GM12878 (cell line): Measurements from ENCODE around the gene UQCRC1. TPM values are rescaled to one million over a fixed set of nuclear protein-coding genes. Genes with fewer than 3 reads are reported as not detected.

Experiments used
- ATAC-seq: fragments of 200-7000 bp; cut with Tn5 transposase; 3 replicates; pipeline ENCODE4 v1.9.1; 2020; ENCODE audit warnings: mild to moderate bottlenecking, moderate library complexity
- BruUV-seq: library from RNA; stranded (reverse); fragments of 400-500 nt; replicated peaks from 2 replicates; lab custom pipeline; 2021; lab: Mats Ljungman, UMichigan
- CTCF ChIA-PET: fragments of 300-600 bp; sonication (Branson Sonifier 250); formaldehyde crosslinking; extraction: SDS; loops from one replicate; lab custom pipeline; 2021; ENCODE audit warnings: inconsistent platforms; lab: Yijun Ruan, JAX
- POLR2A ChIA-PET: fragments of 350-600 bp; formaldehyde crosslinking; extraction: SDS; loops from one replicate; lab custom pipeline; 2021; ENCODE audit warnings: inconsistent platforms; lab: Charles Lee
- RAD21 ChIA-PET: fragments of 300-600 bp; sonication (Branson Sonifier 250); formaldehyde crosslinking; loops from one replicate; lab custom pipeline; 2023; ENCODE audit warnings: antibody characterized with exemption; ENCODE audit not compliant: unreplicated experiment; lab: Charles Lee
- SMC1A ChIA-PET: fragments of 300-600 bp; sonication (Branson Sonifier 250); formaldehyde crosslinking; loops from one replicate; lab custom pipeline; 2023; ENCODE audit not compliant: unreplicated experiment, uncharacterized antibody; lab: Charles Lee
- DNase-seq: peaks from one replicate; pipeline ENCODE4 v3.0.0-alpha.2; 2011; ENCODE audit warnings: low read depth, low spot score
- FAIRE-seq: peaks from 3 replicates; lab custom pipeline; 2011; peaks lifted over from hg19 to GRCh38; lab: Jason Lieb, UNC
- H2AFZ ChIP-seq: 2 replicates; pipeline ENCODE4 v1.6.0; 2011; ENCODE audit warnings: low read depth, low read length, control low read depth; ENCODE audit not compliant: control insufficient read depth
- H3K27ac ChIP-seq: 2 replicates; pipeline ENCODE4 v1.5.1; 2011; ENCODE audit warnings: control low read depth; ENCODE audit not compliant: control insufficient read depth, insufficient read depth
- H3K27me3 ChIP-seq, 2 experiments: replicated peaks in 1 of 2; 2 replicates each; pipeline versions ENCODE4 v1.6.0 to v1.6.1; 2011; ENCODE audit warnings: low read length in 1 of 2; ENCODE audit not compliant: control insufficient read depth in 2 of 2, insufficient read depth in 2 of 2
- H3K36me3 ChIP-seq, 2 experiments: 2 replicates each; pipeline ENCODE4 v1.5.1; 2011; ENCODE audit warnings: low read length in 1 of 2; ENCODE audit not compliant: control insufficient read depth in 2 of 2, insufficient read depth in 2 of 2
- H3K4me1 ChIP-seq: 2 replicates; pipeline ENCODE4 v1.6.1; 2011; ENCODE audit warnings: mild to moderate bottlenecking, low read length, moderate library complexity, mixed read lengths; ENCODE audit not compliant: control insufficient read depth, insufficient read depth
- H3K4me2 ChIP-seq: 2 replicates; pipeline ENCODE4 v1.6.0; 2011; ENCODE audit warnings: control low read depth; ENCODE audit not compliant: control insufficient read depth, insufficient read depth
- H3K4me3 ChIP-seq: fragments of 200-600 bp; sonication (generic); 2 replicates; pipeline ENCODE4 v1.5.1; 2016
- H3K79me2 ChIP-seq: 2 replicates; pipeline ENCODE4 v1.6.0; 2011; ENCODE audit warnings: low read length; ENCODE audit not compliant: control insufficient read depth, insufficient read depth
- H3K9ac ChIP-seq: 2 replicates; pipeline ENCODE4 v1.8.0; 2011; ENCODE audit warnings: low read length, control low read depth, mixed read lengths; ENCODE audit not compliant: control insufficient read depth, insufficient read depth
- H3K9me3 ChIP-seq: replicated peaks from 3 replicates; pipeline ENCODE4 v1.5.1; 2011; ENCODE audit warnings: mild to moderate bottlenecking, low read length; ENCODE audit not compliant: control insufficient read depth, insufficient read depth
- H4K20me1 ChIP-seq: 2 replicates; pipeline ENCODE4 v1.6.0; 2011; ENCODE audit not compliant: control insufficient read depth, insufficient read depth
- ASH2L ChIP-seq: fragments of 300-600, 200-600 bp; sonication (generic); IDR thresholded peaks from 2 replicates; pipeline ENCODE4 v1.6.1; 2017; ENCODE audit warnings: low read depth, mild to moderate bottlenecking, borderline replicate concordance
- ETV6 ChIP-seq, 2 experiments: fragments of 450-650 bp in 1 of 2; IDR thresholded peaks in 1 of 2; conservative IDR thresholded peaks in 1 of 2; 2 replicates each; pipeline ENCODE4 v1.6.1; 2014; ENCODE audit warnings: antibody characterized with exemption in 1 of 2, borderline replicate concordance in 1 of 2, low read depth in 1 of 2, mild to moderate bottlenecking in 1 of 2, moderate library complexity in 1 of 2
- GABPA ChIP-seq: IDR thresholded peaks from 2 replicates; pipeline ENCODE4 v1.6.1; 2014; ENCODE audit warnings: antibody characterized with exemption, low read depth, mild to moderate bottlenecking, inconsistent platforms
- IRF4 ChIP-seq: IDR thresholded peaks from 2 replicates; pipeline ENCODE4 v1.6.1; 2011; ENCODE audit warnings: low read depth, low read length
- NFIC ChIP-seq: IDR thresholded peaks from 2 replicates; pipeline ENCODE4 v1.6.1; 2012; ENCODE audit warnings: low read depth, mild to moderate bottlenecking, inconsistent platforms, low read length, moderate library complexity
- PML ChIP-seq: IDR thresholded peaks from 2 replicates; pipeline ENCODE4 v1.6.1; 2012; ENCODE audit warnings: low read length, inconsistent platforms
- POU2F2 ChIP-seq: IDR thresholded peaks from 3 replicates; pipeline ENCODE4 v1.6.1; 2011; ENCODE audit warnings: low read depth, mild to moderate bottlenecking, low read length, borderline replicate concordance
- TARDBP ChIP-seq: IDR thresholded peaks from 2 replicates; pipeline ENCODE4 v1.6.1; 2016; ENCODE audit warnings: borderline replicate concordance
- ZNF207 ChIP-seq: fragments of 450-650 bp; IDR thresholded peaks from 2 replicates; pipeline ENCODE4 v1.6.1; 2014; ENCODE audit warnings: antibody characterized with exemption, mild to moderate bottlenecking, borderline replicate concordance
- ZNF274 ChIP-seq: IDR thresholded peaks from one replicate; pipeline ENCODE4 v1.8.0; 2011; ENCODE audit not compliant: insufficient read length, insufficient read depth
- ZNF687 ChIP-seq: fragments of 450-650 bp; IDR thresholded peaks from 2 replicates; pipeline ENCODE4 v1.6.1; 2017; ENCODE audit warnings: mild to moderate bottlenecking, moderate library complexity
- ZZZ3 ChIP-seq: IDR thresholded peaks from 2 replicates; pipeline ENCODE4 v1.6.1; 2011; ENCODE audit warnings: low read depth; ENCODE audit not compliant: control insufficient read depth, insufficient read length
- WGBS: methylation state at CpG from one replicate; pipeline ENCODE4 v1.1.6; 2016; ENCODE audit warnings: low lambda C conversion rate; ENCODE audit not compliant: insufficient replicate concordance, insufficient coverage; ENCODE audit errors: missing lambda C conversion rate; 5-methylcytosine and 5-hydroxymethylcytosine counted together
- in situ Hi-C: fragments of 300-500 bp; cut with MboI; formaldehyde crosslinking; loops from 9 replicates; pipeline ENCODE4 v1.14.3; 2018; ENCODE audit warnings: mixed read lengths
- intact Hi-C: fragments of 100-400 bp; cut with micrococcal nuclease; formaldehyde crosslinking; loops from one replicate; pipeline ENCODE4 v1.14.2; 2022; ENCODE audit not compliant: unreplicated experiment
- polyA plus RNA-seq, 11 experiments: library from polyadenylated mRNA; depleted of rRNA in 4 of 11; unstranded in 6 of 11; stranded (reverse) in 5 of 11; fragments of >200 nt; fragmentation: Nextera tagmentation in 4 of 11; fragmentation: Illumina TruSeq in 1 of 11; extraction: Ambion mirVana in 4 of 11; extraction: Trizol in 1 of 11; gene quantifications; 1 replicate in 1 of 11; 2 replicates in 10 of 11; pipeline versions ENCODE4 v1.2.1 to v1.2.3, GENCODE V29; 2011 to 2016; ENCODE audit warnings: inconsistent platforms in 2 of 11, missing spikeins in 2 of 11, low read depth in 1 of 11
- total RNA-seq, 4 experiments: library from RNA; depleted of rRNA in 3 of 4; stranded (reverse); fragments of >200 nt in 3 of 4; fragmentation: Illumina TruSeq in 1 of 4; extraction: Trizol in 1 of 4; gene quantifications; 2 replicates each; pipeline versions ENCODE4 v1.2.1 to v1.2.3, GENCODE V29; 2013 to 2021
- TF ChIP-seq, protein P1 (sequence below): fragments of 450-650 bp; IDR thresholded peaks from 2 replicates; pipeline ENCODE4 v1.6.1; 2017; ENCODE audit warnings: borderline replicate concordance

Gene UQCRC1
- total and polyA plus RNA-seq, 10 of the 15 experiments (the other 5 are each of a cell fraction or from before 2014, with no cell fraction given) = 116 to 426 (median 228) TPM

GRCh38 chr3:48573973-48574585 is 35.4 kb downstream of the UQCRC1 start:
- Histone ChIP-seq H3K9ac (no peak overlapping the region), H3K36me3 (no peaks in the 10 kb centered on the region), H4K20me1 (no peaks in the 10 kb centered on the region), H3K79me2 (no peaks in the 10 kb centered on the region), H3K4me3 (no peak overlapping the region), H3K9me3 (no peaks in the 10 kb centered on the region), H3K4me2 (no peak overlapping the region), H2AFZ (no peak overlapping the region)
- no TSS peak for BruUV-seq
- DNase-seq (no peak), FAIRE-seq (no peak), ATAC-seq (no peak)
- ChIA-PET CTCF (no interaction called here), SMC1A (no interaction called here)
- in situ Hi-C loops (no loop called here), intact Hi-C loops (no loop called here)
- 55% methylated on average over 10 of the region's 10 CpGs for WGBS
- TF ChIP-seq ETV6 (conservative IDR thresholded peaks at IDR 0.05 in 1 of 2, IDR thresholded peaks at IDR 0.05 in 1 of 2; ENCODE audit: borderline replicate concordance in 1 of 2, low read depth in 1 of 2) = no peak
- no peak for TF ChIP-seq ASH2L
- no peak for TF ChIP-seq ZNF207
- TF ChIP-seq IRF4 = no peak
- TF ChIP-seq TARDBP = no peak
- TF ChIP-seq PML = no peak
- TF ChIP-seq ZNF687 = no peak
- TF ChIP-seq GABPA = no peak
- no peak for TF ChIP-seq ZZZ3
- no peak for TF ChIP-seq ZNF274
- no peak for TF ChIP-seq NFIC
- TF ChIP-seq, protein P1, sequence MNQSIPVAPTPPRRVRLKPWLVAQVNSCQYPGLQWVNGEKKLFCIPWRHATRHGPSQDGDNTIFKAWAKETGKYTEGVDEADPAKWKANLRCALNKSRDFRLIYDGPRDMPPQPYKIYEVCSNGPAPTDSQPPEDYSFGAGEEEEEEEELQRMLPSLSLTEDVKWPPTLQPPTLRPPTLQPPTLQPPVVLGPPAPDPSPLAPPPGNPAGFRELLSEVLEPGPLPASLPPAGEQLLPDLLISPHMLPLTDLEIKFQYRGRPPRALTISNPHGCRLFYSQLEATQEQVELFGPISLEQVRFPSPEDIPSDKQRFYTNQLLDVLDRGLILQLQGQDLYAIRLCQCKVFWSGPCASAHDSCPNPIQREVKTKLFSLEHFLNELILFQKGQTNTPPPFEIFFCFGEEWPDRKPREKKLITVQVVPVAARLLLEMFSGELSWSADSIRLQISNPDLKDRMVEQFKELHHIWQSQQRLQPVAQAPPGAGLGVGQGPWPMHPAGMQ = no peak
- no peak for TF ChIP-seq POU2F2
- TF ChIP-seq, all 136 proteins: peak for 0
- RAD21 ChIA-PET = no interaction called here
- Histone ChIP-seq H3K4me1 (no peaks in the 10 kb centered on the region), H3K27me3 (no peaks in the 10 kb centered on the region), H3K27ac (no peak overlapping the region)
- POLR2A ChIA-PET = no interaction called here
